GM12878 (cell line): Measurements from ENCODE around the gene SARDH. TPM values are rescaled to one million over a fixed set of nuclear protein-coding genes. Genes with fewer than 3 reads are reported as not detected.

ENCODE experiments used
- ATAC-seq: fragments of 200-7000 bp; cut with Tn5 transposase; 3 replicates; pipeline ENCODE4 v1.9.1; 2020; ENCODE audit warnings: mild to moderate bottlenecking, moderate library complexity
- BruUV-seq: library from RNA; stranded (reverse); fragments of 400-500 nt; replicated peaks from 2 replicates; lab custom pipeline; 2021; lab: Mats Ljungman, UMichigan
- CTCF ChIA-PET: fragments of 300-600 bp; sonication (Branson Sonifier 250); formaldehyde crosslinking; extraction: SDS; loops from one replicate; lab custom pipeline; 2021; ENCODE audit warnings: inconsistent platforms; lab: Yijun Ruan, JAX
- POLR2A ChIA-PET: fragments of 350-600 bp; formaldehyde crosslinking; extraction: SDS; loops from one replicate; lab custom pipeline; 2021; ENCODE audit warnings: inconsistent platforms; lab: Charles Lee
- RAD21 ChIA-PET: fragments of 300-600 bp; sonication (Branson Sonifier 250); formaldehyde crosslinking; loops from one replicate; lab custom pipeline; 2023; ENCODE audit warnings: antibody characterized with exemption; ENCODE audit not compliant: unreplicated experiment; lab: Charles Lee
- SMC1A ChIA-PET: fragments of 300-600 bp; sonication (Branson Sonifier 250); formaldehyde crosslinking; loops from one replicate; lab custom pipeline; 2023; ENCODE audit not compliant: unreplicated experiment, uncharacterized antibody; lab: Charles Lee
- DNase-seq: peaks from one replicate; pipeline ENCODE4 v3.0.0-alpha.2; 2011; ENCODE audit warnings: low read depth, low spot score
- FAIRE-seq: peaks from 3 replicates; lab custom pipeline; 2011; peaks lifted over from hg19 to GRCh38; lab: Jason Lieb, UNC
- H2AFZ ChIP-seq: 2 replicates; pipeline ENCODE4 v1.6.0; 2011; ENCODE audit warnings: low read depth, low read length, control low read depth; ENCODE audit not compliant: control insufficient read depth
- H3K27ac ChIP-seq: 2 replicates; pipeline ENCODE4 v1.5.1; 2011; ENCODE audit warnings: control low read depth; ENCODE audit not compliant: control insufficient read depth, insufficient read depth
- H3K27me3 ChIP-seq, 2 experiments: replicated peaks in 1 of 2; 2 replicates each; pipeline versions ENCODE4 v1.6.0 to v1.6.1; 2011; ENCODE audit warnings: low read length in 1 of 2; ENCODE audit not compliant: control insufficient read depth in 2 of 2, insufficient read depth in 2 of 2
- H3K36me3 ChIP-seq, 2 experiments: 2 replicates each; pipeline ENCODE4 v1.5.1; 2011; ENCODE audit warnings: low read length in 1 of 2; ENCODE audit not compliant: control insufficient read depth in 2 of 2, insufficient read depth in 2 of 2
- H3K4me1 ChIP-seq: 2 replicates; pipeline ENCODE4 v1.6.1; 2011; ENCODE audit warnings: mild to moderate bottlenecking, low read length, moderate library complexity, mixed read lengths; ENCODE audit not compliant: control insufficient read depth, insufficient read depth
- H3K4me2 ChIP-seq: 2 replicates; pipeline ENCODE4 v1.6.0; 2011; ENCODE audit warnings: control low read depth; ENCODE audit not compliant: control insufficient read depth, insufficient read depth
- H3K4me3 ChIP-seq: fragments of 200-600 bp; sonication (generic); 2 replicates; pipeline ENCODE4 v1.5.1; 2016
- H3K79me2 ChIP-seq: 2 replicates; pipeline ENCODE4 v1.6.0; 2011; ENCODE audit warnings: low read length; ENCODE audit not compliant: control insufficient read depth, insufficient read depth
- H3K9ac ChIP-seq: 2 replicates; pipeline ENCODE4 v1.8.0; 2011; ENCODE audit warnings: low read length, control low read depth, mixed read lengths; ENCODE audit not compliant: control insufficient read depth, insufficient read depth
- H3K9me3 ChIP-seq: replicated peaks from 3 replicates; pipeline ENCODE4 v1.5.1; 2011; ENCODE audit warnings: mild to moderate bottlenecking, low read length; ENCODE audit not compliant: control insufficient read depth, insufficient read depth
- H4K20me1 ChIP-seq: 2 replicates; pipeline ENCODE4 v1.6.0; 2011; ENCODE audit not compliant: control insufficient read depth, insufficient read depth
- ELK1 ChIP-seq: IDR thresholded peaks from 2 replicates; pipeline ENCODE4 v1.6.1; 2012; ENCODE audit warnings: low read depth, low read length, improper control_type of control experiment
- FOXK2 ChIP-seq: fragments of 450-650 bp; IDR thresholded peaks from 2 replicates; pipeline ENCODE4 v1.6.1; 2017; ENCODE audit warnings: mild to moderate bottlenecking, moderate library complexity
- IKZF2 ChIP-seq, 2 experiments: fragments of 450-650 bp; IDR thresholded peaks; 2 replicates each; pipeline ENCODE4 v1.6.1; 2017; ENCODE audit warnings: mild to moderate bottlenecking in 2 of 2, moderate library complexity in 2 of 2
- KLF5 ChIP-seq: fragments of 450-650 bp; IDR thresholded peaks from 2 replicates; pipeline ENCODE4 v1.6.1; 2014; ENCODE audit warnings: mild to moderate bottlenecking; ENCODE audit not compliant: partially characterized antibody
- LARP7 ChIP-seq: fragments of 450-650 bp; IDR thresholded peaks from 2 replicates; pipeline ENCODE4 v1.6.1; 2017; ENCODE audit warnings: mild to moderate bottlenecking
- MTA2 ChIP-seq: fragments of 450-650 bp; IDR thresholded peaks from 2 replicates; pipeline ENCODE4 v1.6.1; 2016; ENCODE audit warnings: low read depth, mild to moderate bottlenecking, moderate library complexity
- NBN ChIP-seq: fragments of 450-650 bp; IDR thresholded peaks from 2 replicates; pipeline ENCODE4 v1.6.1; 2016
- STAT3 ChIP-seq: IDR thresholded peaks from 2 replicates; pipeline ENCODE4 v1.6.1; 2011; ENCODE audit warnings: low read depth, low read length, improper control_type of control experiment
- TBL1XR1 ChIP-seq: IDR thresholded peaks from 2 replicates; pipeline ENCODE4 v1.6.1; 2012; ENCODE audit warnings: low read depth, low read length, improper control_type of control experiment
- ZNF217 ChIP-seq: fragments of 450-650 bp; IDR thresholded peaks from 2 replicates; pipeline ENCODE4 v1.6.1; 2017; ENCODE audit warnings: antibody characterized with exemption, mild to moderate bottlenecking
- WGBS: methylation state at CpG from one replicate; pipeline ENCODE4 v1.1.6; 2016; ENCODE audit warnings: low lambda C conversion rate; ENCODE audit not compliant: insufficient replicate concordance, insufficient coverage; ENCODE audit errors: missing lambda C conversion rate; 5-methylcytosine and 5-hydroxymethylcytosine counted together
- in situ Hi-C: fragments of 300-500 bp; cut with MboI; formaldehyde crosslinking; loops from 9 replicates; pipeline ENCODE4 v1.14.3; 2018; ENCODE audit warnings: mixed read lengths
- intact Hi-C: fragments of 100-400 bp; cut with micrococcal nuclease; formaldehyde crosslinking; loops from one replicate; pipeline ENCODE4 v1.14.2; 2022; ENCODE audit not compliant: unreplicated experiment
- polyA plus RNA-seq, 11 experiments: library from polyadenylated mRNA; depleted of rRNA in 4 of 11; unstranded in 6 of 11; stranded (reverse) in 5 of 11; fragments of >200 nt; fragmentation: Nextera tagmentation in 4 of 11; fragmentation: Illumina TruSeq in 1 of 11; extraction: Ambion mirVana in 4 of 11; extraction: Trizol in 1 of 11; gene quantifications; 1 replicate in 1 of 11; 2 replicates in 10 of 11; pipeline versions ENCODE4 v1.2.1 to v1.2.3, GENCODE V29; 2011 to 2016; ENCODE audit warnings: inconsistent platforms in 2 of 11, missing spikeins in 2 of 11, low read depth in 1 of 11
- total RNA-seq, 4 experiments: library from RNA; depleted of rRNA in 3 of 4; stranded (reverse); fragments of >200 nt in 3 of 4; fragmentation: Illumina TruSeq in 1 of 4; extraction: Trizol in 1 of 4; gene quantifications; 2 replicates each; pipeline versions ENCODE4 v1.2.1 to v1.2.3, GENCODE V29; 2013 to 2021

Gene SARDH
- total and polyA plus RNA-seq, 10 of the 15 experiments (the other 5 are each of a cell fraction or from before 2014, with no cell fraction given) = 0.03 to 0.15 (median 0.10) TPM; not detected in 6

DNA sequence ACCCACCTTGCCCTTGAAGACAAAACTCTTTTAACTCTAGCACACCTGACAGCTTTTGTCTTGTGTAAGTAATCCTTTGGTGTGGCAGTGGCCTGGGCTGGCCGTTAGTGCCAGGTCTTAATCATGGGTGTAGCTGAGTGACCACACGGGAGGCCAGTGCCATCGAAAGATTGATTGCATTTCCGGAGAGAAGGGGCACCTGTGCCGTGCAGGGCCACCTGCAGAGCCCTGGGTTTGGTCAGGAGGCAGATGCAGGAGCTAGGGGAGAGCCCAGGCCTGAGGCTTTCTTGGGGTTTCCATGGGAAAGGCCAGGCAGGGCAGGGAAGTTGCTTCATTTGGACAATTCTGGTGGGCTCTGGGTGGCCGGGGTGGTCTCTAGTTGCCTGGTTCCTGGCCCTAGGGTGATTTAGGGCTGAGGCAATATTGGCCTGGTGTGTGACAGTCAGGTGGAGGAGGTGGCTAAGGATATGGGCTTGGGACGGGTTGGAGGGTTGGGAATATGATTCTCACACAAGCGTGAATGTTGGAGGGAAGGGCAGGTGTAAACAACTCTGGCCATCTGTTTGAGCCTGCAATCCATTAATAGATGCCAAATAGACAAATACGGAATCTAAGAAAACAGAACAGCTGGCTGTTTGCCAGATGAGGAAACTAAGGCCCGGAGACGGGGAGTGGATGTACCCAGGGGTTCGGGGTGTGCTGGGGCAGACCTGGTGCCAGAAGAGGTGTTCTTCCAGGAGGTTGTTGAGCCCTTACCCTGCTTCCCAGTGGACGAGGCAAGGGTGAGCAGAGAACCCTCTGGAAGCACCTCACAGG is 97.4 kb downstream of the SARDH start:
- Histone ChIP-seq H3K9me3 (no peaks in the 10 kb centered on the region), H3K9ac (no peak overlapping the region), H3K4me2 (no peak overlapping the region), H2AFZ (no peak overlapping the region), H3K27ac (no peak overlapping the region), H3K36me3 (no peaks in the 10 kb centered on the region), H3K4me1 (no peaks in the 10 kb centered on the region), H4K20me1 (no peaks in the 10 kb centered on the region), H3K79me2 (no peaks in the 10 kb centered on the region), H3K27me3 (no peaks in the 10 kb centered on the region; a peak in 2 of 4 replicates), H3K4me3 (no peak overlapping the region)
- ATAC-seq = no peak
- in situ Hi-C loops (no loop called here), intact Hi-C loops (no loop called here)
- ChIA-PET RAD21 (no interaction called here), SMC1A (no interaction called here), POLR2A (no interaction called here), CTCF (interaction anchor here (1.3 kb wide), 1 partner anchor 13 kb away, joined by 3 read pairs; no protein-coding TSS in a partner anchor)
- BruUV-seq = no TSS peak
- 5% methylated on average over 13 of the region's 13 CpGs for WGBS
- FAIRE-seq = no peak
- no peak for DNase-seq
- no peak for TF ChIP-seq KLF5
- TF ChIP-seq ELK1 = no peak
- no peak for TF ChIP-seq FOXK2
- no peak for TF ChIP-seq MTA2
- TF ChIP-seq STAT3 = no peak
- no peak for TF ChIP-seq IKZF2 (IDR thresholded peaks at IDR 0.05)
- no peak for TF ChIP-seq LARP7
- no peak for TF ChIP-seq NBN
- TF ChIP-seq TBL1XR1 = no peak
- TF ChIP-seq ZNF217 = no peak
